GM10847 (cell line): ENCODE results near the gene COX10.

Experiments
- POLR2A ChIP-seq: IDR thresholded peaks from 2 replicates; pipeline ENCODE4 v1.6.1; 2011; ENCODE audit not compliant: insufficient read length; ENCODE audit errors: extremely low read depth

COX10 gene

DNA sequence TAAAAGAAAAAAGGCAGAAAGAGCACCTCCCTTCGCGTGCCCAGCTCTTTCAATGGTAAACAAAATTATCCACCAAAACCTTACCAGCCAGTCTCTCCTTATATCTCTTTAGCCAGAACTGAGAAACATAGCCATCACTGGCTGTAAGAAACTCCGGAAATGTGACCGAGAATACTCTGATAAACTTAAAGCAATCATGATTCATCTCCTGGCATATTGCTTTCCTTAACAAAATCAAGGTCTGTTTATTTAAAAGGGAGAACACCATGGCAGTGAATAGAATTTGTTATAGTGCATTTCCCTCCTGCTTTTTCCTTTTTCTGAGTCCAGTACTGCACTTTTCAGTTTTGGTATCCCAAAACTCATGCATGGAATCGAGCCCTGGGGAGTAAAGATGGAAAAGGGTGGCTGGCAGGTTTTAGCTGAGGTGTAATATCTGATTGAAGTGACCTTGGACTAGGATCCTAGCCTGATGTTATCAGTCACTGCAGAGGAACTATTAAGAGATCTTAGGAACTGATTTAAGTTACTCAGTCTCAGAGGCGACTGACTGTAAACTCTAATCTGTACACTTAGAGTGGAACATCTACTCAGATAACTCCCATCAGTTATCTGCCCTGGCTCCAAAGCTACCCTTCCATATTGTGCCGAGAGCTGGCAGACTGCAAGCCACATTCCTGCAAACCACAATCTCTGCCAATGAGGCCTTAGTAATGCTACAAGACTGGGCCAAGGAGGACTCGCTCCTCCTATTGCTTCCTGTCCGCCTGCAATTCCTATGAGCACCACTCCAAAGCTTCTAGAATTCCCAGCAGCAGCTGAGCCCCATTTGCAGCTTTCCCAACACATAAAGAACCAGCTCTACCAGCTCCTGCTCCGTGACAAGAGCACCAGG lies 7.4 kb upstream of the COX10 start:
- TF ChIP-seq POLR2A = no peak

DNA sequence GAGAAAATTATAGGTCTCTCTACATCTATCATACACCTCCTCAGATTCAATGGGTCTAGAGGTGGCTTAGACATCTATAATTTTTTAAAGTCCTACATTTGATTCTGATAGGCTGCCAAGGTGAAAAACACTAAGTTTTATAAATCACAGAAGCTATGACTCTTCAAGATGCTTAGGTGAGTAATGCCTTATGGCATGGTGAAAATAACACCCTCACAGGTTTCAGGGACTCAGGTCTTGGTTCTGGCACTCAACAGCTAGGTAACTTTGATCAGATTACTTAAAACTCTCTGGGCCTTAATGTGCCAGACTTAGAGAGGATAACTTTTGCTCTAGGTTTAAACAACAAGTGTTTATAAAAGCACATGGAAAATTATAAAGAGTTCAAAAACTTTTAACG lies 2.0 kb upstream of the COX10 start:
- TF ChIP-seq POLR2A = no peak

DNA sequence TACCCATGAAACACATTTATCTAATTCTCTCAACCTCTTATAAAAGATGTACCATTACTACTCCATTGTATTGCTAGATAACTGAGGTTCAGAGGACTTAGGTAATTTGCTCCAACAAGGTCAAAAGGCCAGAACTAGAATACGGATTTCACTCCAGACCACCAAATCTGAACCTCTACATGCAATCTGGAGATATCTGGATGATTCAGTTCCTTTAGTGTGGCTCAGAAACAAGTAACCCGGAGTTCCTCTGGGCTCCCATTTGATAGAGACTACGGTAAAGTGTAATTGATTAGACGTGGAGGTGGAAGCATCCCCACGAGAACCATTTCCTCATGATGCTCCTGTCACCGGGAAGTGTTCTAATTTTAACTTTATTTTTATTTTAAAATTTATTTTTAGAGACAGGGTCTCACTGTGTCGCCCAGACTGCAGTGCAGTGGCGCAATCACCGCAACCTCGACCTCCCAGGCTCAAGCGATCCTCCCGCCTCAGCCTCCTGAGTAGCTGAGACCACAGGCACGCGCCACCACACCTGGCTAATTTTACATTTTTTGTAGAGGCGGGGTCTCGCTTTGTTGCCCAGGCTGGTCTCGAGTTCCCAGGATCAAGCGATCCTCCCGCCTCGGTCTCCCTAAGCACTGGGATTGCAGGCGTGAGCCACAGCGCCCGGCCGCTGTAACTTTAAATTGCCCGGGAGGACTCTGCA lies 608 bp upstream of the COX10 start:
- TF ChIP-seq POLR2A = no peak

DNA sequence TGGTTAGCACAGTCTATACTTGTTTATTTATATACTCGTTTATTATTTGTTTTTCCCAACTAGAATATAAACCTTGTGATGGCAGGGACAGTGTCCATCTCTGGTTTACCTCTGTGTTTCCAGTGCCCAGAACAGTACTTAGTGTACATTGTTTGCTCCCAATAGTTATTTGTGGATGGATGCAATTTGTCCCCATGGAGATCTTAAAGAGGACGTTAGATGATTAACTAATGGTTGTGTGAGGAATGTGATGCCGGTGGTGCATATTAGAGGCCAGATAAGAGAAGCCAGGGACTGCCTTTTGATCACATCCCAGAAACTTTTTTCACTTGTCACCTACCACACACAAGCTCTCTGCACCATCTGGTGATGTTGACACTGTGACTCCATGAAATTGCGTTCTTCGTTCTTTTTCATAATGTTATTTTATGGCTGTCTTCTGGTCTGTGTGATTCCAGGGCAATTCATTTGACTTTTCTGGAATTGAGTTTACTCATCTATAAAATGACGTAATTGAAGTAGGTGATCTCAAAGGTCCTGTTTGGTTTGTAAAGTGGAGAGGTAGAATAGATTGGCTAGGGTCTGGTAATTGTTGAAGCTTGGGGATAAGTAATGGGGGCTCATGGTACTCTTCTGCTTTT lies 1.2 kb downstream of the COX10 start:
- TF ChIP-seq POLR2A = no peak

DNA sequence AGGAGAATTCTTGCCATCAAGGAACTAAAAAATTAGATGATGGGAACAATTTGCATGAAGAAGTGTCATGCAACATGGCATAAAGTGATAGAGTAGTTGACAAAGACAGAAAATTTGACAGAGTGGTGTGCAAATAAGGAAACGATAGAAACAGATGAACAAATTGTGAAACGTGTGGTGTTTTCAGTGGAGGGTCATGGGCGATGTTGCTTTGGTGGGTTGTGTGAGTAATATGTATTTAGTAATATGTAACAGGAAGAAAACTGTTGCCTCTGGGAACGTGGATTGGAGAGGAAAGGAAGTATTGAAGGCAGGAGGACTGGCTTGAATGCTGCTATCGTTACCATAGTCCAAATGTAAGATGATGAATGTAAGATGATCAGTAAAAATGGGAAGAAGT lies 3.6 kb downstream of the COX10 start:
- no peak for TF ChIP-seq POLR2A

DNA sequence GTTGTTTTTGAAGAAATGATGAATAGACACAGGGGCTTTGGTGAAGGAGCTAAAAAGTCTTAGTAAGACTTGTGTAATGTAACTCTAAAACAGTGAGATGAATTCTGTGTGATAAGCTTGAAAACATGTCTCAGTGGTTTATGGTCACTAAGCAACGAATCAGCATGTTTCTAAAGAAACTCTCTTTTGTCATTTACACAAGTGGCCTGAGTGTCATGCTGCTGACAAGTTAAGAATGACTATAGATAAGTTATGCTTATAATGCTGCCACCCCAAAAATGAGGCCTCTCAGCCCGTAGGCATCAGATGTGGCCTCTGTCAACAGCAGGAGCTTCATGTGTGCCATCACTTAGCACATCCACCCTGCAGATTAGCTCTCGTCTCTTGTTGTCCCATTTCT lies 8.7 kb downstream of the COX10 start:
- TF ChIP-seq POLR2A = no peak

DNA sequence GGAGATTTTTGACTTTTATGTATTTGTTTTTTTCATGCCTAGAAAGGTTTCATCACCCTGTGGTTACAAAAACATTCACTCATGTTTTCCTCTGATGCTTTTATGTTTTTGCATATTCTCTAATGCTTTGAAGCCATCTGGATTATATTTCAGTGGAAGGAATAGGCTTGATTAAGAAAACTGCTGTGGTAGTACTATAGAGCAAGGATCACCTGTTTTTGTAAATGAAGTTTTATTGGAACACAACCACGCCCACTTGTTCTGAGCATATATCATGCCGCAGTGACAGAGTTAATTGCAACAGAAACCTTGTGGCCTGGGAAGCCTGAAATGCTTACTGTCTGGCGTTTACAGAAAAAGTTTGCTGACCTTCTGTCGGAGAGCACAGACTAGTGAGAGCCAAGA lies 11.5 kb downstream of the COX10 start:
- TF ChIP-seq POLR2A = no peak

DNA sequence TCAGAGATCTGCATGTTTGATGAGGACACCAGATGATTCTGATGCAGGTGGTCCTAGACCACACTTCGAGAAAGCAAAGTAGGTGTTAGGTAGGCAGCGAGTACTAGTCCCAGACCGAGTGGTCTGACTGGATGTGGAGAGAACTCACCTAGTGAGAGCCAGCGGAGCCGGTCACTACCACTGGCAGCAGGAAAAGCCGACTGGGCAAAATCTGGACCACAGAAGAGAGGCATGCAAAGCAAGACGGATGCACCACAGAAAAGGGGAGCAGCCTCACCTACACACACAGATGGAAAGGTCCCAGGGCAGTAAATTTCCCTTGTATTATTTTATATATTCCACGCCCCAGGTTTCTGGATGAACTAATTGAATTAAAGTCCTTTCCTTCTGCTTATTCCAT lies 13.5 kb downstream of the COX10 start:
- no peak for TF ChIP-seq POLR2A

DNA sequence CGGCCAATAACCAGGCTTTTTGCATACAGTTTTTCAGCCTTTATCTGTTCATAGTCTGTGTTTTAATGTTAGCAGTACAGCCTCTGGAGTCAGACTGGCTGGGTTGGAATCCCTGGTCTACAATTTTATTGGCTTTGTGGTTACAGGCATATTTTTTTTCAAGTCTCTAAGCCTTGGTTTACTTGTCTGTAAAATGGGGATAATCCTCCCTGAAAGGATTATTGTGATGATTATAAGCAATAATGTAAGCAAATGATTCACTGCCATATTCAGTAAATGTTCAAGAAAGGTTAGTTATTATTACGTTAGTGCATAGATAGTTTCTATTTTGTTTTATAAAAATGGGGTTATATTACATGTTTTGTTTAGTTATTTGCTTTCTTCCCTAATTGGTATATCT lies 15.7 kb downstream of the COX10 start:
- no peak for TF ChIP-seq POLR2A

DNA sequence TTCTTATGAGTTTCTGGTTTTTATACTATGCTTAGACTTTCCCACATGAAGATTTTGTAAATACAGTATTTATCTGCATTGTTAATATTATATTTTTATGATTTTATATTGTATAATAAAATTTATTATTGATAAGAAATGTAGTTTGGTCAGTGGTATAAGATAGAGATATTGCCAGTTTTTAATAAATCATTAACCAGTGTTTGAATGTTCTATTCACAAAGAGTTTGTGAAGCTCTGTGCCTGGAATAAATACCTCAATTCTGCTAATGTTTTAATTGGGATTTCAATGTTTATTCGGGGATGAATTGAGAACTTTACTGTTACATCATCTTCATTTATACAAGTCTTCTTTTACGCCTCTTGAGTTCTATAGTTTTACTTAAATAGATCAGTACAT lies 16.9 kb downstream of the COX10 start:
- TF ChIP-seq POLR2A = no peak

DNA sequence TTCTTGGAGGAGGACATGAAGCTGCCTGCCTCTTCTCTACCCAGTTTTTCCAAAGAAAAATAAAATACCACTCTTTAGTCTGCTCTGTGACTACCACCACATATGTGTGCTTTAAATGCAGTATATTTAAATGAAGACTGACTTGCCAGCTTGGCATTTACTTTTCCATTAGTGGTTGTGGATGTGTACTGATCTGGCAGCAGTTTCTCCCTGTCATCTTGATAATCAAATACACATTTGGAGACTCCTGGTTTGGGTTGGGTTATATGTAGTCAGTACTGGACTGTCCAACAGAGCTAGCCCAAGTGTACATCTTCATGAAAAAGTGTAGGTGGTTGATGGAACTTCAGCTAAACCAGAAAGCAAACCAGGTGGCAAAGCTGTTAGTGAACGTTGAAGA lies 19.9 kb downstream of the COX10 start:
- TF ChIP-seq POLR2A = no peak

DNA sequence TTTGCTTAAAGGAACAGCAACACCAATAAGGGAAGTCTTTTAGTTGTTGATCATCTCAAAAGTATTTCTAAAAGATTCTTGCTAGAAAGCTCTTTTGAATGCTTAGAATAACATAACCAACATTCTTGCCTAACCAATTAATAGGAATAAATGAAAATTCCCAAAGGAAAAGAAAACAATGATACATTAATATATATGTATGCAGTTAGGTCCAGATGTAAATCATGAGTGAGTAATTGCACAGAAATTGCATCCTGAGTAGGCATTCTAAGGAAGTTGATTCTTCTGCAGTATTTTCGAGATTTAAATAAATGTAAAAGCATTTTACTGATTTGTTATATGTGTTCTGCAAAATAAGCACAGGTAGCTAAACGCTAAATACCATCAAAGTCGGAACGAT lies 22.1 kb downstream of the COX10 start:
- no peak for TF ChIP-seq POLR2A

DNA sequence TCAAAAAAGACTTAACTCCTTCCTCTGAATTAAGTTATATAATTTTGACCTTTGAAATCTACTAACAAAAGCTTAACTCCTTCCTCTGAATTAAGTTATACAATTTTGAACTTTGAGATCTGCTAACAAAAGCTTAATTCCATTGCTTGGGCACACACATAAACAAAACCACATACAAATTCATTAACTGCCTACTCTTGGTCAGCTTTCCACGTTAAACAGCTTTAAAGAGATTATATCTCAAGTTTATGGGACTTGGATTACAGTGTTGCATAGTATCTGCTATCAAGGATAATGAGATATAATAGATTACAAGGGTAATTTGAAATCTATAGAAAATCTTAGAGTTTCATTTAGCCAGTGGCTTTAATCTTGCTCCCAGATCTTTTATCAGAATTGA lies 23.5 kb downstream of the COX10 start:
- no peak for TF ChIP-seq POLR2A

DNA sequence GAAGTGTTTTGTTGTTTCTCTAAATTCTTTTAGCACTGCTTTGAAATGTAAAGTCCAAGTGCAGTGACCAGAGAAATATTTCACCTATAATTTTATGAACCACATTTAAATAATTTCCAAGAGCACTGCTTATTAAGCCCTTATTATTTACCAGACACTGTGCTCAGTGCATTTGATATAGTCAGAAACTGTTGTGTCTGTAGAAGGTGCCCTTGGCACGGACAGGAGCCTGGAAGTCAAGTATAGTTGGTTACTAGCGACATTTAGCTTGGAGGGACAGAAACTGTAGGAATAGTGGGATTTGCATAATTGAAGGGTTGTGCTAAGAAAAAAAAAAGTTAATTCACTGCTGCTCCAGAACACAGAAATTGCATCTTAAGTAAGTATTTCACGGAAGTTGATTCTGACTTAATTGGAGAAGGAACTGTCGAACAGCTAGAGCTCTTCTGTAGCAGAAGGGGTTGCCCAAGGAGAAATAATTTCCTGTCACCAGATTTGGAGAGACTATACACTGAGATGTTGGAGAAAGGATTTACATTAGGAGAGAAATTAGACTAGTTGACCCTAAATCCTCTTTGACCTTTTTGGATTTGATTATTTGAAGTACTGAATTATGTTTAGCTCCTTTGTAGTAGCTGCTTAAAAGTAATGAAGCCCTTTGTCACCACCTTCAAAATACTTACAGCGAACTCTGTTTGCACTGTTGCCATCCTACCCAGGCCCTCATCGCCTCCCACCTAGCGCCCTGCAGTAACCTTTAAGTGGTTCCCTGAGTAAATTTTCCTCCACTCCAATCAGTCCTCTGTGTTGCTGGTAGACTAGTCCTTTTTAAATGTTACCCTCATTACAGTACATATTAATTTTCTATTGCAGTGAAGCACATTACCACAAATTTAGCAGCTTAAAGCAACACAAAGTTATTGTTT lies 25.6 kb downstream of the COX10 start:
- no peak for TF ChIP-seq POLR2A

DNA sequence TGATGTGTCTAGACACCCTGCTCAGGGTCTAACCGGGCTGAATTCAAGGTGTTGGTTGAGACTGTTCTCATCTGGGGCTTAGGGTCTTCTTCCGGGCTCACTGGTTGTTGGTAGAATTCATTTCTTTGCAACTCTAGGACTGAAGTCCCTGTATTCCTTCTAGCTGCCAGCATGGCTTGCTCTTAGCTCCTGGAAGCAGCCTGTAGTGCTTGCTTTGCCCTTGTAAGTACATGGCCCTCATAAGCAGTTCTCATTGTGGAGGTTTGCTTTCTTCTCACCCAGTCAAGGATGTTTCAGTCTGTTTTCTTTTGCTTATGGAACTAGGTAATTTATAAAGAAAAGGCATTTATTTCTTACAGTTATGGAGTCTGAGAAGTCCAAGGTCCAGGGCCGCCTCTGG lies 26.3 kb downstream of the COX10 start:
- TF ChIP-seq POLR2A = no peak
